Neural cell (in vitro differentiated cells): ENCODE results near the gene ADGRL4. TPM values are rescaled to one million over a fixed set of nuclear protein-coding genes. Genes with fewer than 3 reads are reported as not detected.
"Not testable (repeated sequence)": the region's sequence is repeated elsewhere in the genome, so short reads cannot be mapped to it uniquely, and the experiment has no call there.

ENCODE experiments used
- H2AFZ ChIP-seq: fragments of 200-600, 300-800 bp; sonication (generic), shearing (Covaris generic); 2 replicates; pipeline ENCODE4 v1.6.0; 2014; ENCODE audit warnings: low read depth, mild to moderate bottlenecking, antibody characterized with exemption, low read length, moderate library complexity
- H3F3A ChIP-seq: fragments of 200-600 bp; shearing (Covaris generic); 2 replicates; pipeline ENCODE4 v1.6.1; 2016; ENCODE audit warnings: mild to moderate bottlenecking, moderate library complexity, mixed read lengths, antibody characterized with exemption, low read length; ENCODE audit not compliant: insufficient read depth, poor library complexity, severe bottlenecking
- H3K27ac ChIP-seq: fragments of 200-600, 300-800 bp; sonication (generic), shearing (Covaris generic); 2 replicates; pipeline ENCODE4 v1.5.1; 2014; ENCODE audit warnings: mild to moderate bottlenecking, low read length, moderate library complexity
- H3K27me3 ChIP-seq: fragments of 300-800, 200-600 bp; sonication (generic), shearing (Covaris generic); 2 replicates; pipeline ENCODE4 v1.6.0; 2014; ENCODE audit warnings: mild to moderate bottlenecking, low read depth, low read length, moderate library complexity; ENCODE audit not compliant: insufficient read depth
- H3K36me3 ChIP-seq: fragments of 300-800, 200-600 bp; sonication (generic), shearing (Covaris generic); 2 replicates; pipeline ENCODE4 v1.5.1; 2014; ENCODE audit warnings: mild to moderate bottlenecking, antibody characterized with exemption, low read length, moderate library complexity; ENCODE audit not compliant: insufficient read depth
- H3K4me2 ChIP-seq: fragments of 300-800, 200-600 bp; sonication (generic), shearing (Covaris generic); 2 replicates; pipeline ENCODE4 v1.6.0; 2014; ENCODE audit warnings: mild to moderate bottlenecking, low read length
- H3K4me3 ChIP-seq: fragments of 300-800, 200-600 bp; sonication (generic), shearing (Covaris generic); 2 replicates; pipeline ENCODE4 v1.5.1; 2014; ENCODE audit warnings: mild to moderate bottlenecking, low read length, moderate library complexity
- H3K79me2 ChIP-seq: fragments of 200-600 bp; shearing (Covaris generic); replicated peaks from 2 replicates; pipeline ENCODE4 v1.6.0; 2014; ENCODE audit warnings: mild to moderate bottlenecking, low read length, moderate library complexity; ENCODE audit not compliant: insufficient read depth
- H3K9ac ChIP-seq: fragments of 300-800, 200-600 bp; sonication (generic), shearing (Covaris generic); 2 replicates; pipeline ENCODE4 v1.6.1; 2016; ENCODE audit warnings: mild to moderate bottlenecking, low read length, mixed read lengths
- H3K9me2 ChIP-seq: fragments of 200-600 bp; shearing (Covaris generic); 2 replicates; pipeline ENCODE4 v1.6.1; 2016; ENCODE audit warnings: mild to moderate bottlenecking, low read length, mixed read lengths; ENCODE audit not compliant: insufficient read depth
- H3K9me3 ChIP-seq: fragments of 200-600, 300-800 bp; sonication (generic), shearing (Covaris generic); 2 replicates; pipeline ENCODE4 v1.6.1; 2016; ENCODE audit warnings: mild to moderate bottlenecking, mixed run types, low read length, moderate library complexity, mixed read lengths
- H4K20me1 ChIP-seq: fragments of 200-600 bp; shearing (Covaris generic); 2 replicates; pipeline ENCODE4 v1.6.1; 2016; ENCODE audit warnings: mild to moderate bottlenecking, mixed run types; ENCODE audit not compliant: insufficient read depth
- EP300 ChIP-seq: fragments of 450-650 bp; conservative IDR thresholded peaks from 2 replicates; pipeline ENCODE4 v1.6.1; 2014; ENCODE audit warnings: antibody characterized with exemption, mild to moderate bottlenecking, moderate library complexity; ENCODE audit not compliant: poor library complexity, severe bottlenecking
- EZH2 ChIP-seq: fragments of 200-600, 300-800 bp; shearing (Covaris generic), sonication (generic); IDR thresholded peaks from 2 replicates; pipeline ENCODE4 v1.6.1; 2014; ENCODE audit warnings: antibody characterized with exemption, low read length, borderline replicate concordance, mild to moderate bottlenecking; ENCODE audit not compliant: insufficient read depth, poor library complexity, severe bottlenecking
- MXI1 ChIP-seq: fragments of 450-650 bp; conservative IDR thresholded peaks from 2 replicates; pipeline ENCODE4 v1.6.1; 2014; ENCODE audit warnings: antibody characterized with exemption, mild to moderate bottlenecking; ENCODE audit not compliant: poor library complexity, severe bottlenecking
- POLR2AphosphoS5 ChIP-seq: IDR thresholded peaks from 2 replicates; pipeline ENCODE4 v1.6.1; 2012
- RAD21 ChIP-seq: fragments of 450-650 bp; conservative IDR thresholded peaks from 2 replicates; pipeline ENCODE4 v1.6.1; 2014; ENCODE audit warnings: antibody characterized with exemption, mild to moderate bottlenecking, moderate library complexity
- REST ChIP-seq: IDR thresholded peaks from 2 replicates; pipeline ENCODE4 v1.6.1; 2012; ENCODE audit warnings: borderline replicate concordance
- SMC3 ChIP-seq: fragments of 450-650 bp; conservative IDR thresholded peaks from 2 replicates; pipeline ENCODE4 v1.6.1; 2014; ENCODE audit warnings: antibody characterized with exemption, mild to moderate bottlenecking, moderate library complexity; ENCODE audit not compliant: poor library complexity
- TAF1 ChIP-seq: IDR thresholded peaks from 2 replicates; pipeline ENCODE4 v1.6.1; 2012; ENCODE audit warnings: low read depth
- polyA plus RNA-seq: library from polyadenylated mRNA; depleted of rRNA; stranded (reverse); fragments of >200 nt; gene quantifications from 2 replicates; pipeline ENCODE4 v1.2.3, GENCODE V29; 2014
- TF ChIP-seq, protein P1 (sequence below): fragments of 450-650 bp; IDR thresholded peaks from 2 replicates; pipeline ENCODE4 v1.5.1; 2014; ENCODE audit warnings: antibody characterized with exemption, mild to moderate bottlenecking, moderate library complexity; ENCODE audit not compliant: poor library complexity, severe bottlenecking

ADGRL4 gene
- polyA plus RNA-seq, 1 donor from 2014 or later = 0.12 TPM

DNA sequence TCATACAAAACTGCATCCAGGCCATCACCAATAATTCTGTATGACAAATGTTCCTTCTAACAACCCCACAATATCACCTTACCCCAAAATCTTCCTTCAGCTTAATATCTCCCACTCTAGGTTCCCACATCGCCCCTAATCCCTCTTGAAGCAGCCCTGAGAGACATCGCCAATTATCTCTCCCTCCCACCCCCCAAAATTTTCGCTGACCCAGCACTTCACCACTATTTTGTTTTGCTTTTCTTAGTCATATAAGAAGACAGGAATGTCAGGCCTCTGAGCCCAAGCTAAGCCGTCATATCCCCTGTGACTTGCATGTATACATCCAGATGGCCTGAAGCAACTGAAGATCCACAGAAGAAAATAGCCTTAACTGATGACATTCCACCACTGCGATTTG, 126.3 kb downstream of the ADGRL4 start:
- H3K9me3 ChIP-seq = no peaks in the 10 kb centered on the region

DNA sequence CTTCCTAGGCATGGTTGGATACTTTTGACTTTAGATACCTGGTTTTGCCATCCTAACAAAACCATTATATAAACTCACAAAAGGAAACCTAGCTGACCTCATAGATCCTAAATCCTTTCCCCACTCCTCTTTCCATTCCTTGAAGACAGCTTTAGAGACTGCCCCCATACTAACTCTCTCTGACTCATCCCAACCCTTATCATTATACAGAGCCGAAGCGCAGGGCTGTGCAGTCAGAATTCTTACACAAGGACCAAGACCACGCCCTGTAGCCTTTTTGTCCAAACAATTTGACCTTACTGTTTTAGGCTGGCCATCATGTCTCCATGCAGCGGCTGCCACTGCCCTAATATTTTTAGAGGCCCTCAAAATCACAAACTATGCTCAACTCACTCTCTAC, 130.5 kb downstream of the ADGRL4 start:
- H3K79me2 ChIP-seq = not testable (repeated sequence)

More for the DNA sequence above, 126.3 kb downstream of the ADGRL4 start:
- TF ChIP-seq TAF1 = no peak
- no peak for TF ChIP-seq POLR2AphosphoS5
- TF ChIP-seq EP300 = no peak
- TF ChIP-seq, protein P1, sequence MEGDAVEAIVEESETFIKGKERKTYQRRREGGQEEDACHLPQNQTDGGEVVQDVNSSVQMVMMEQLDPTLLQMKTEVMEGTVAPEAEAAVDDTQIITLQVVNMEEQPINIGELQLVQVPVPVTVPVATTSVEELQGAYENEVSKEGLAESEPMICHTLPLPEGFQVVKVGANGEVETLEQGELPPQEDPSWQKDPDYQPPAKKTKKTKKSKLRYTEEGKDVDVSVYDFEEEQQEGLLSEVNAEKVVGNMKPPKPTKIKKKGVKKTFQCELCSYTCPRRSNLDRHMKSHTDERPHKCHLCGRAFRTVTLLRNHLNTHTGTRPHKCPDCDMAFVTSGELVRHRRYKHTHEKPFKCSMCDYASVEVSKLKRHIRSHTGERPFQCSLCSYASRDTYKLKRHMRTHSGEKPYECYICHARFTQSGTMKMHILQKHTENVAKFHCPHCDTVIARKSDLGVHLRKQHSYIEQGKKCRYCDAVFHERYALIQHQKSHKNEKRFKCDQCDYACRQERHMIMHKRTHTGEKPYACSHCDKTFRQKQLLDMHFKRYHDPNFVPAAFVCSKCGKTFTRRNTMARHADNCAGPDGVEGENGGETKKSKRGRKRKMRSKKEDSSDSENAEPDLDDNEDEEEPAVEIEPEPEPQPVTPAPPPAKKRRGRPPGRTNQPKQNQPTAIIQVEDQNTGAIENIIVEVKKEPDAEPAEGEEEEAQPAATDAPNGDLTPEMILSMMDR = no peak
- Histone ChIP-seq H3K36me3 (no peaks in the 10 kb centered on the region), H3K79me2 (no peaks in the 10 kb centered on the region), H4K20me1 (no peaks in the 10 kb centered on the region), H3F3A (no peaks in the 10 kb centered on the region), H3K9ac (no peak overlapping the region), H3K4me3 (no peak overlapping the region), H3K9me2 (no peaks in the 10 kb centered on the region), H2AFZ (no peak overlapping the region), H3K27ac (no peak overlapping the region), H3K4me2 (no peak overlapping the region), H3K27me3 (no peaks in the 10 kb centered on the region)

DNA sequence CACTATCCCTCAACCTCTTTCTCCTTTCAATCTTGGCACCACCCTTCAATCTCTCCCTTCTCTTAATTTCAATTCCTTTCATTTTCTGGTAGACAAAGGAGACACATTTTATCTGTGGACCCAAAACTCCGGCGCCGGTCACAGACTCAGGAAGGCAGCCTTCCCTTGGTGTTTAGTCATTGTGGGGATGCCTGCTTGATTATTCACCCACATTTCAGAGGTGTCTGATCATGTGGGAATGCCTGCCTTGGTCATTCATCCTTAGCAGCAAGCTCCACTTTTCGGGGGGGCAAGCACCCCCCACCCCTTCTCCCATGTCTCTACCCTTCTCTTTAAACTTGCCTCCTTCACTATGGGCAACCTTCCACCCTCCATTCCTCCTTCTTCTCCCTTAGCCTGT, 133.7 kb downstream of the ADGRL4 start:
- H3K27me3 ChIP-seq, H3K9me2 ChIP-seq, H2AFZ ChIP-seq, H3K4me2 ChIP-seq, H3K9me3 ChIP-seq, H4K20me1 ChIP-seq, H3K27ac ChIP-seq, H3K79me2 ChIP-seq, H3F3A ChIP-seq, H3K9ac ChIP-seq, H3K4me3 ChIP-seq, H3K36me3 ChIP-seq: not testable (repeated sequence)

More for the DNA sequence above, 130.5 kb downstream of the ADGRL4 start:
- H3K36me3 ChIP-seq, H3K27me3 ChIP-seq, H3K4me2 ChIP-seq, H2AFZ ChIP-seq, H3F3A ChIP-seq, H3K4me3 ChIP-seq, H3K9me3 ChIP-seq, H3K9me2 ChIP-seq, H3K27ac ChIP-seq, H3K9ac ChIP-seq, H4K20me1 ChIP-seq: not testable (repeated sequence)

- no peak overlapping the region for H3K9ac ChIP-seq
These were observed 135.3 kb downstream of the ADGRL4 start for GRCh38 chr1:78871249-78871648.

More at GRCh38 chr1:78871249-78871648, 135.3 kb downstream of the ADGRL4 start:
- Histone ChIP-seq H3K9me3 (no peaks in the 10 kb centered on the region), H3K27me3 (no peaks in the 10 kb centered on the region), H4K20me1 (no peaks in the 10 kb centered on the region), H3K79me2 (no peaks in the 10 kb centered on the region), H3K4me2 (no peak overlapping the region), H3K36me3 (no peaks in the 10 kb centered on the region), H2AFZ (no peak overlapping the region), H3K9me2 (no peaks in the 10 kb centered on the region), H3K4me3 (no peak overlapping the region), H3K27ac (no peak overlapping the region), H3F3A (no peaks in the 10 kb centered on the region)
- TF ChIP-seq REST = no peak
- no peak for TF ChIP-seq EZH2
- no peak for TF ChIP-seq POLR2AphosphoS5
- TF ChIP-seq EP300 = no peak
- TF ChIP-seq RAD21 = no peak
- TF ChIP-seq SMC3 = no peak
- TF ChIP-seq, protein P1 = no peak
- TF ChIP-seq MXI1 = no peak
- TF ChIP-seq TAF1 = no peak
